ENCODE data around the gene TPPP. TPM values are rescaled to one million over a fixed set of nuclear protein-coding genes. Genes with fewer than 3 reads are reported as not detected.
A peak's percentile ranks its signal among the peaks of the same experiment; 100 is the strongest.
"Not testable (repeated sequence)": the region's sequence is repeated elsewhere in the genome, so short reads cannot be mapped to it uniquely, and the experiment has no call there.

The TPPP gene
- total RNA-seq: 1 to 10 TPM; 1.7 to 4.0 TPM

DNA sequence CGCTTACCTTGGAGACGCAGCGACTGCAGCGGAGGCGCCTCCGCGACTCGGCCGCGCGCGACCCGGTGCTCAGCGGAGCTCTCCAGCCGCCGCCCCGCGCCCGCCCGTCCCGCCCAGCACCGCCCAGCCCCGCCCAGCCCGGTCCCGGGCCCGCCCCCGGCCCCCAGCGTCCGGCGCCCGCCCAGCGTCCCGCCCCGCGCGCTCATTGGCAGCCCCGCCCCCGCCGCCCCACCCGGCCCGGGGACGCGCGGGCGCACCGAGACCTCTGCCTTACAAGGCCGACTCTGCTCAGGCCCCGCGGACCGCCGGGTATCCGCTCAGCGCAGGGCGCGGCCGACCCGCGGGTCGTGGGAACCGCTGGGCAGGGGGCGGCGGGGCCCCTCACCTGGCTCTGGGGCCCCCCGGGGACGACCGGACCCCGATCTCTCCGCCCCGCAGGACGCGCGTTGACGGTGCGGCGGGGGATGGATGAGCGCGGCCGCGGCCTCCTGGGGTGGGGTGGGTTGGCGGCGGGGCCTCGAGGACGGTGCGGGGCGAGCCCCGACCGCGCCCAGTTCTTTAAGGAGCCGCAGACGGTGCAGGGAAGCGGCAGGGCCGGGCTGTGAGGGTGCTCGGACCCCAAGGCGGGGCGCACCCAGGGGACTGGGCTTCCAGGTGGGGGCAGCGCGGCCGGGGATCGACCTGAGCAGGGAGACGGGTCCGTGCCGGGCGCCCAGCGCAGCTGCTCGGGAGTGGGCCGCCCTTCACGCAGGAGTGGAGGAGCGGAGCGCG, at the start of gene TPPP:
TPPP (minus strand) TSS at position 82 of the 771 bp plus-strand sequence. CDS start 15,292 bp downstream, outside the sequence.
- H3K9me3 ChIP-seq; H3K4me1 ChIP-seq; H3K36me3 ChIP-seq; H3K27me3 ChIP-seq; H3K27ac ChIP-seq; intact Hi-C loops (cut with DNase I): not testable (repeated sequence)
- H3K4me3 ChIP-seq: peak within 1 kb of the TSS; percentile 59
- peak within 1 kb of the TSS in 1 of 2 donors; percentile 76 for H3K9ac ChIP-seq (ENCODE audit: low read depth in 2 of 2, low read length in 2 of 2)
- peak; percentile 95 for DNase-seq

DNA sequence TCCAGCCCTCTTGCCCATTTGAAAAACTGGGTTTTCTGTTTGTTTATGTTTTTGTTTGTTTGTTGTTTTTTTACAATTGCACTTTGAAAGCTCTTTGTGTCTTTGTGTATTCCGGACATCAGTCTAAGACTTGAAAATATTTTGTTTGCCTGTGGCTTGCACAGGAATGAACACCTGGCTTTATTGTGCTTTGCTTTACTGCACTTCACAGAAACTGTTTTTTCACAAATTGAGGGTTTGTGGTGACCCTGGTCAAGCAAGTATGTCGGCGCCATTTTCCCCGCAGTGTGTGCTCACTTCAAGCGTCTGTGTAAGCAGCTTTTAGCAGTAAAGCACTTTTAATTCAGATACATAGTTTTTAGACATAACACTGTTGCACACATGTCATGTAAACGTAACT, 49.1 kb upstream of the TPPP start:
- H3K9ac ChIP-seq (ENCODE audit: low read depth in 2 of 2, low read length in 2 of 2); H3K36me3 ChIP-seq; H3K9me3 ChIP-seq; H3K4me3 ChIP-seq; H3K27me3 ChIP-seq; DNase-seq; H3K27ac ChIP-seq; H3K4me1 ChIP-seq; intact Hi-C loops (cut with DNase I): not testable (repeated sequence)

DNA sequence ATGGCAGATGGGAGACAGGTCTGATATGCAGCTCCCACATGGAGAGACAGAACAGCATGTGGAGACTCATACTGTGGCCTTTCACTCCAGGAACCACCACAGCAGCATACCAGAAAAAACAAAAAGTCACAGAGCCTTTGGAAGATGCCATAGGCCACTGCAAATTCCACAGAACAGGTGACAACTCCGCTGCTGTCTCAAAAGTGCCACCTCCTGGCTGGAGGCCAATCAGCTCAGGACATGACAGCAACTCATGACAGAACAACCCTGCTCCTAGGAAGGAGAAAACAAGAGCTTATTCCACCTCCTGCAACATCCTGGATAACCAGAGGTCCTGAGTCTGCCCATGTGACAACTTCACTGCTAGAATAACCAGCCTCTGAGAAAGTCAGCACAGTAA, 41.0 kb upstream of the TPPP start:
- H3K4me1 ChIP-seq; intact Hi-C loops (cut with DNase I); H3K27me3 ChIP-seq; H3K9ac ChIP-seq (ENCODE audit: low read depth in 2 of 2, low read length in 2 of 2); H3K4me3 ChIP-seq; DNase-seq; H3K36me3 ChIP-seq; H3K9me3 ChIP-seq; H3K27ac ChIP-seq: not testable (repeated sequence)

DNA sequence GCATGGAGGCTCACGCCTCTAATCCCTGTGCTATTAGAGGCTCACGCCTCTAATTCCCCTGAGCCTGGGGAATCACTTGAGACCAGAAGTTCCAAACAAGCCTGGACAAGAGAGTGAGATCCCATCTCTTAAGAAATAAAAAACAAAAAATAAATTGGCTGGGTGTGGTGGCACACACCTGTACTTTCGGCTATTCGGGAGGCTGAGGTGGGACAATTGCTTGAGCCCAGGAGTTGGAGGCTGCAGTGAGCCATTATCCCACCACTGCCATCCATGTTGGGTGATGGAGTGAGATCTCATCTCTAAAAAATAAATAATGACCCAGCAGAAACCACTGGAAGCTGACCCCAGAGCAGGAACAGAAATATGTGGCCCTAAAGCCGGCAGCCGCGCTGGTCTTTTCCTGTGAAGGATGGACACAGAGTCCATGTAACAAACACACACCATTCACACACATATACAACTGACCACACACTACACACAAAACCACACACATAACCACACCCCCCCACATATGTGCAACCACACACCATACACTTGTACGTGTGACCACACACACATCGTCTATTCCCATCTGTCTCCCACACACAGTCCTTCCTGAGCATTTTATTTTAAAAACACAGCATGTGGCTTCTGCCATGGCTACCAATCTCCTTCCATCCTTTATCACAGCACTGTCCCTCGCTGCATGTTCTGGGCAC, 39.8 kb upstream of the TPPP start:
- intact Hi-C loops (cut with DNase I); H3K27ac ChIP-seq; DNase-seq; H3K9me3 ChIP-seq; H3K36me3 ChIP-seq; H3K4me1 ChIP-seq; H3K9ac ChIP-seq (ENCODE audit: low read depth in 2 of 2, low read length in 2 of 2); H3K27me3 ChIP-seq; H3K4me3 ChIP-seq: not testable (repeated sequence)

DNA sequence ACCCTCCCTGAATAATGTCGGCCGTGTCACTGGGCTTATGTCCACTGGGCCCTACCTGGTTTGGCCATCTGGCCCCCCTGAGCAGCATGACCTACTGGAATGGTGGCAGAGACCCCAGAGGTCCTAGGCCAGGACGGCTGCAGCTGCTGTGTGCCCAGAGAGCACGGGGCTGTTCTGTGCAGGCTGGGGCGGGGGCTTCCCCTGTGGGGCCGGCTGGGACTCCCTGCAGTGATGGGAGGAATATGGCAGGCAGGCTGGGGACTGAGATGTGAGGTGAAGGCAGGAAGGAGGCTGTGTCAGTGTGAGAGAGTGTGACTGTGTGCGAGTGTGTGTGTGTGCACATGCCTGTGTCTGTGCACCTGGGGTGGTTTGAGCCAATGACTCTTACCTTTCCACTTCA, 36.1 kb upstream of the TPPP start:
- H3K36me3 ChIP-seq; H3K4me3 ChIP-seq; H3K4me1 ChIP-seq; H3K9me3 ChIP-seq; DNase-seq; intact Hi-C loops (cut with DNase I); H3K9ac ChIP-seq (ENCODE audit: low read depth in 2 of 2, low read length in 2 of 2); H3K27ac ChIP-seq; H3K27me3 ChIP-seq: not testable (repeated sequence)

DNA sequence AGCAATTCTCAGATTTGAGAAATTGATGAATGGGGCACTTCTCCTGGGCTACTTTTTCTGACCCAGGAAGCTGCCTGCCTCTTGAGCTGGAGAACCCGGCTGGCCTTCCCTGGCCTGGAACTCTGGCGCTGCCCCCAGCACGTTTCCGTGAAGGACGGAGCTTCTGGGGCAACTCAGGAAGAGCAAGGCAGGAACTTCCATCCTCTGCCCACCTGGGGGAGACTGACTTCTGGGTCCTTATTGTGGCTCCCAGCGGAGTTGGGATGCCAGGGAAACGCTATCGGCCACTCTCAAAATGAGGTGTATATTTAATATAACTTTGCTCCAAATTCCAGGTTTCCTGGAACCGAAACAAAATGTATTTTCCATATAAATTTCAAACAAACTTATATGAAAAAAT, 33.9 kb upstream of the TPPP start:
- H3K36me3 ChIP-seq; H3K4me3 ChIP-seq; H3K27me3 ChIP-seq; intact Hi-C loops (cut with DNase I); H3K4me1 ChIP-seq; DNase-seq; H3K27ac ChIP-seq; H3K9ac ChIP-seq (ENCODE audit: low read depth in 2 of 2, low read length in 2 of 2); H3K9me3 ChIP-seq: not testable (repeated sequence)

GRCh38 chr5:723865-724264, 30.7 kb upstream of the TPPP start:
- H3K4me1 ChIP-seq; H3K27ac ChIP-seq; H3K4me3 ChIP-seq; H3K27me3 ChIP-seq; DNase-seq; H3K9me3 ChIP-seq; H3K36me3 ChIP-seq; intact Hi-C loops (cut with DNase I); H3K9ac ChIP-seq (ENCODE audit: low read depth in 2 of 2, low read length in 2 of 2): not testable (repeated sequence)

- H3K36me3 ChIP-seq; intact Hi-C loops (cut with DNase I); DNase-seq; H3K9me3 ChIP-seq; H3K9ac ChIP-seq (ENCODE audit: low read depth in 2 of 2, low read length in 2 of 2); H3K27ac ChIP-seq; H3K4me3 ChIP-seq; H3K4me1 ChIP-seq; H3K27me3 ChIP-seq: not testable (repeated sequence)
Measured at GRCh38 chr5:723309-723708, 30.2 kb upstream of the TPPP start.

- H3K4me3 ChIP-seq; intact Hi-C loops (cut with DNase I); H3K4me1 ChIP-seq; H3K27me3 ChIP-seq; H3K9me3 ChIP-seq; H3K36me3 ChIP-seq; DNase-seq; H3K27ac ChIP-seq; H3K9ac ChIP-seq (ENCODE audit: low read depth in 2 of 2, low read length in 2 of 2): not testable (repeated sequence)
Measured at GRCh38 chr5:719379-719778, 26.2 kb upstream of the TPPP start.

- H3K27me3 ChIP-seq: no peaks in the 10 kb centered on the region
- H3K4me3 ChIP-seq: no peak overlapping the region
- no peaks in the 10 kb centered on the region for H3K9me3 ChIP-seq
- intact Hi-C loops (cut with DNase I): no loop called here
- H3K9ac ChIP-seq (ENCODE audit: low read depth in 2 of 2, low read length in 2 of 2): no peak overlapping the region
- no peaks in the 10 kb centered on the region for H3K36me3 ChIP-seq
- DNase-seq: no peak
- no peak overlapping the region for H3K27ac ChIP-seq
- no peaks in the 10 kb centered on the region for H3K4me1 ChIP-seq
- TF ChIP-seq, protein P1, sequence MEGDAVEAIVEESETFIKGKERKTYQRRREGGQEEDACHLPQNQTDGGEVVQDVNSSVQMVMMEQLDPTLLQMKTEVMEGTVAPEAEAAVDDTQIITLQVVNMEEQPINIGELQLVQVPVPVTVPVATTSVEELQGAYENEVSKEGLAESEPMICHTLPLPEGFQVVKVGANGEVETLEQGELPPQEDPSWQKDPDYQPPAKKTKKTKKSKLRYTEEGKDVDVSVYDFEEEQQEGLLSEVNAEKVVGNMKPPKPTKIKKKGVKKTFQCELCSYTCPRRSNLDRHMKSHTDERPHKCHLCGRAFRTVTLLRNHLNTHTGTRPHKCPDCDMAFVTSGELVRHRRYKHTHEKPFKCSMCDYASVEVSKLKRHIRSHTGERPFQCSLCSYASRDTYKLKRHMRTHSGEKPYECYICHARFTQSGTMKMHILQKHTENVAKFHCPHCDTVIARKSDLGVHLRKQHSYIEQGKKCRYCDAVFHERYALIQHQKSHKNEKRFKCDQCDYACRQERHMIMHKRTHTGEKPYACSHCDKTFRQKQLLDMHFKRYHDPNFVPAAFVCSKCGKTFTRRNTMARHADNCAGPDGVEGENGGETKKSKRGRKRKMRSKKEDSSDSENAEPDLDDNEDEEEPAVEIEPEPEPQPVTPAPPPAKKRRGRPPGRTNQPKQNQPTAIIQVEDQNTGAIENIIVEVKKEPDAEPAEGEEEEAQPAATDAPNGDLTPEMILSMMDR (IDR thresholded peaks at IDR 0.05): no peak
Measured at GRCh38 chr5:717143-717542, 24.0 kb upstream of the TPPP start.

DNA sequence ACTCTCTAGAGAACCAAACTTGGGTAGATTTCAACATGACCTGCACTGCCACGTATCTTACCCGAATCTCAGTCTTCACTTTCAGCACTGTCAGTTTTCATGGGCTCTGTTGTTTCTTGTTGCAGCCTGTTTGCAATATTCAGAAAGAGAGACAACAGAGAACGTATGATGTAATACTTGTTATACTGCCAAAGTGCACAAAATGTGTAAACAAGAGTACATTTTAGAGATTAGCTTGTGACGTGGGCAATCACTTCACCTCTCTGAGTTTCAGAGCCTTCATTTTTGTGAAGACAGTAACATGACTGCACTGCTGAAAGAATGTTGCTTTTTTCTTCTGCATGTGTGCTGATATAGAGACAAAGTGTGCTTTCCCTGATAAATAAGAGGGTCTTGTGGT, 23.6 kb upstream of the TPPP start:
- H3K9ac ChIP-seq (ENCODE audit: low read depth in 2 of 2, low read length in 2 of 2); H3K27ac ChIP-seq; DNase-seq; H3K9me3 ChIP-seq; H3K4me1 ChIP-seq; H3K36me3 ChIP-seq; H3K4me3 ChIP-seq; intact Hi-C loops (cut with DNase I); H3K27me3 ChIP-seq: not testable (repeated sequence)

DNA sequence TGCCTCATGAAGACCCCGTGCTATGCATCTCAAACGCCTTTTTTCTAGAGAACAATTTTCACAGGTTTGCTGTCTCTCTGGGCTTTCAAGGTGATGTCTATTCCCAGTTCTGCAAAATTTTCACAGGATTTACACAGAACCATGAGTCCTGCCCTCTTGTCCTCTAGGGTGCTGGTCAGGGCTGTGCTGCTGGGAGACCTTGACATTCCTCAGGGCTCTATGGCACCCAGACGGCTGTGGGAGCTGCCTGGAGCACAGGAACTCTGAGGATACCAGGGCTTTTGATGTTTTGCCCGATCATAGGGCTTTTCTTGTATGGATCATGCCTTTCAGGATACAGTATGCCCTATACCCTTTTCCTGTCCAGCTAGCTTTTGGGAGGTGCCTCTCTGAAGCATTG, 22.5 kb upstream of the TPPP start:
- H3K27me3 ChIP-seq; DNase-seq; H3K9ac ChIP-seq (ENCODE audit: low read depth in 2 of 2, low read length in 2 of 2); H3K9me3 ChIP-seq; H3K36me3 ChIP-seq; H3K4me1 ChIP-seq; intact Hi-C loops (cut with DNase I); H3K4me3 ChIP-seq; H3K27ac ChIP-seq: not testable (repeated sequence)

Measured in colonic mucosa (tissue), 4 donors.